NCI-H1105 treated with DMSO at 0.1 percent for 48 hours (cell line): ENCODE results near the gene SUPT3H.
"Not testable (repeated sequence)": the region's sequence is repeated elsewhere in the genome, so short reads cannot be mapped to it uniquely, and the experiment has no call there.

Experiments used
- DNase-seq: peaks from one replicate; lab custom pipeline; 2025; lab: John Stamatoyannopoulos, UW

SUPT3H gene

DNA sequence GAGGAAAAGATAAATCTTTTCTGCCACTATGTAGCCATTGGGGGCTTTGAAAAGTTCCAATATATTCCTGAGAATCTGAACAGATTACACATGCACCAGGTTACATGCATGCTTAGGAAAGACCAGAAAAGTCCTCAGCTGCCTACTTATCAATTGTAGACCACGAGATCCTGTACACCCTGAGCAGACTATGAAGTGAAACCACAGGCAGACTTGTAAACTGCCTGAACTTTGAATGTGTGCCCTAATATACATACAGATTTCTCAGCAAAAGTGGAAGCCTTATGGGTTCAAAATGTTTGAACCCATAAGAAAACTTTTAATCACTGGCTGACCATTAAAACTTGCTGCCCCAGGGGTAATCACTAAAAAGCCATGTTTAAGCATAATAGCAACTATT is 323.1 kb downstream of the SUPT3H start:
- DNase-seq = no peak

GRCh38 chr6:45052325-45052724 is 325.4 kb downstream of the SUPT3H start:
- DNase-seq = no peak

DNA sequence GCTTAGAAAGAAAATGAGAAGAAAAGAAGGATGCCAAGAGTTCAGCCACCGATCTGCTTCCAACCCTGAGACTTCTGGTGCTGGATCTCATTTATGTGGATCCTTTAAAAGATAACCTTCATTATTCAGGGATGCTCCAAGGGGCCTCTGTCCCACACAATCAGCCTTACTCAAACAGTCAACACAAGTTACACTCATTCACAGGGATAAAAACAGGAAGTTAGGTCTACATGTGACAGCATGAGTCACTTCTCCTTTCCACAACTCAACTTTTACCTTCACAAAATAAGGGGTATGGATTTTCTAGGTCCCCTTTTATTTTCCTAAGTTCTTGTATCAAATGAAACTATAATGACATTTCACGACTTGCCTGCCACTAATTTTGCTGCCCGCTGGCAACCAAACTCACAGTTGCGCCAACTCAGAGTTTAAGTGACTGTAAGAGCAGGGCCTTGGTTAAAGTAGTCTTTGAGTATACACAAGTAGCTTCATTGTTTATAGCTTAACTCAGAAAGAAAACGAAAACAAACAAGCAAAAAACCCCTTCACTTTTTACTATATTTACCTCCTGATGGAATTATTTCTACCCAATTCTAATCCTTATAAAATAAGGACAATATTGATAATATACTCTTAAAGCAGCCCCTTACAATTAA is 328.4 kb downstream of the SUPT3H start:
- no peak for DNase-seq

GRCh38 chr6:45047573-45047972 is 330.2 kb downstream of the SUPT3H start:
- DNase-seq = no peak

DNA sequence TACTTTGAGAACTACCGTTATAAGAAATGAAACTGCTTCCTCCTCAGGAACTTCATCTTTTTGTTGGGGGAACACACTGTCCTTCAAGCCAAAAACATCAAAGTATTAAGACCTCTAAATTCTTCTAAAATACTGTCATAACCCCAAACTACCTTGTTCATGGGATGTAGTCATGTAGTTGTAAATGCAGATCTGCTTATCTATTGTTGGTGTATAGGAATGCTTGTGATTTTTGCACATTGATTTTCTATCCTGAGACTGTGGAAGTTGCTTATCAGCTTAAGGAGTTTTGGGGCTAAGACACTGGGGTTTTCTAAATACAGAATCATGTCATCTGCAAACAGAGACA is 332.5 kb downstream of the SUPT3H start:
- DNase-seq = no peak

- DNase-seq = no peak
Observed at GRCh38 chr6:45044510-45045252, 333.1 kb downstream of the SUPT3H start.

DNA sequence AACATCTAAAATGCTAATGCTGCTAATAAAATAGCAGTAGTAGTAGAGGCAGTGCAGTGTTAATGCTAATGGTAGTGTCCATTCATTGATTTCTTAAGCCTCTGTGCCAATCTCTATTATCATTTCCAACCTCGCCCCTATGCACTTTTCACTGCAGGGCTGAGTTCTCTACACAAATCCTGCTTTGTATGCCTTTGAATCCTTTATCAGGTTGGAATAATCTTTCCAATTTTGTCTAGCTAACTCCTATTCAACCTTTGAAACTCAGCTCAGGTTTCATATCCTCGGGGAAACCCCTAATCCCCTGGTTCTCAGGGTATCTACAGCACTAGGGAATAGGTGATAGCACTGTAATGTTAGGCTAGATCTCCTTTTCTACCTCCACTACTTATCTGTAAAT is 333.6 kb downstream of the SUPT3H start:
- DNase-seq = no peak

DNA sequence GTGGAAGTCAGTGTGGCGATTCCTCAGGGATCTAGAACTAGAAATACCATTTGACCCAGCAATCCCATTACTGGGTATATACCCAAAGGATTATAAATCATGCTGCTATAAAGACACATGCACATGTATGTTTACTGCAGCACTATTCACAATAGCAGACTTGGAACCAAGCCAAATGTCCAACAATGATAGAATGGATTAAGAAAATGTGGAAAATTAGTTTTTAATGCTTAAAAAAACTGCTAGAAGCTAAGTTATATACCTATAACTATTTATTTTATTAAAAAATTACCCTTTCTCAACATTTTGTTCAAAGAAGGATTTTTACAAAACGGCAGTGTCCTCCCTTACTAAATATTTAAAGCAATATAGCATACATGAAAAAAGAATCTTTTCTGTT is 335.1 kb downstream of the SUPT3H start:
- DNase-seq = not testable (repeated sequence)

DNA sequence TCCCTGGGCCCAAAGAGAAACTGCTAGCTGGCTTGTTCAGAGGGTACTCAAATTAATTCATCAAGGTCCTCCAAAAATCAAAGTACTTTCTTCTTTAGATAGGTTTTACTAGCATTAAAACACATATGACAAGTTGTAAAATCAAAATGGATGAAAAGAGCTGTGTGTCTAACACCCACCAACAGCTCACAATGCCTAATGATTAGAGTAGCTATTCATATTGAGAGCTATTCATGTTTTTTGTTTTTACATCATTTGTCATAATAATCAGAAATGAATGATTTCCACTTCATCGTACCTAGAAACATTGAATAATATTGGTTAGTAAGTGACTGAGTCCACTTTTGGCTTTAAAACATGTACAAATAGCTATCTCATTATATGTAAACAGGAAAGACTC is 339.5 kb downstream of the SUPT3H start:
- no peak for DNase-seq

DNA sequence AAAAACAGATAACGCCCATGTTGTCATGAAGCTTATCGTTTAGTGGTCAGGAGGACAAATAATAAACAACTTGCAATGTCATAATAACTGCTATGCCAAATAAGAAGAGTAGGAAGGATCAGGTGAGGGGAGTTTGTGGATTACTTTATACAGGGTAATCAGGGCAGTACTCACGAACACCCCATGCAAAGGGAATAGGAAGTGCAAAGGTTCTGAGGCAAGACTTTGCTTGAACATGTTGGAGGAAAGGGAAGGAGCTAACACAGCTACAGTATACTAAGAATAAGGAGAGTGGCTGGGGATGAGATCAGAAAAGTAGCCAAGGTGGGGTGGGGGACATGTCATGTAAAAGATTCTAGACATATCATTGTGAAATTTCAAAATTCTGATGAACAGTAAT is 341.6 kb downstream of the SUPT3H start:
- DNase-seq = no peak

DNA sequence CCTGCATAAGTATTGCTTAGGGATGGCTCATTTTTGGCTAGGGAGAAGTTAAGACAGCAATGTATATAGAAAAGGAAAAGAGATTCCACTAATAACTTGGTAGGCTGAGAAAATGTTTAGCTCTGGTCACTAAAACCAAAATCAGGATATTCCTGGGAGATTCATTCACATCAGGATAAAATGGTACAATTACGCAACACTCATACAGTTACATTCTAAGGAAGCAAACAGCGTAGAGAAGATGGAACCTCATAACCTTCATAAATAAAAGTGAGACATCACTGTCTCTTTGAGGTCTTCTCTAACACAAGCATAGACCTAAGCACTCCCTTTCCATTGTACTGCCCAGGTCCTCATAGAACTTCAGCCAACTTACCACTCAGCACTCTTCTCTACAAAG is 345.3 kb downstream of the SUPT3H start:
- no peak for DNase-seq

GRCh38 chr6:45031601-45032000 is 346.1 kb downstream of the SUPT3H start:
- no peak for DNase-seq

GRCh38 chr6:45027126-45027525 is 350.6 kb downstream of the SUPT3H start:
- no peak for DNase-seq

- DNase-seq = no peak
Observed at GRCh38 chr6:45026003-45026516, 351.7 kb downstream of the SUPT3H start.

DNA sequence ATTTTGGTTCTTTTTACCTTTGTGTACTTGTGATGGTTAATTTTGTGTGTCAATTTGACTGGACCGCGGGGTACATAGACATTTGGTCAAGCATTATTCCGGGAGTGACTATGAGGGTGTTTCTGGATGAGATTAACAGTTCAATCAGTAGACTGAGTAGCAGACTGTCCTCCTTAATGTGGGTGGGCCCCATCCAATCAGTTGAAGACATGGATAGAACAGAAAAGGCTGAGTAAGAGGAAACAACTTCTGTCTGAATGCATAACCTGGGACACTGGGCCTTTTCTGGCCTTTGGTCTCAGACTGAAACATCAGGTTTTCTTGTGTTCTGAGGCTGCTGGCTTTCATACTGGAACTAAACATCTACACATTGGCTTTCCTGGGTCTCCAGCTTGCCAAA is 353.1 kb downstream of the SUPT3H start:
- no peak for DNase-seq

DNA sequence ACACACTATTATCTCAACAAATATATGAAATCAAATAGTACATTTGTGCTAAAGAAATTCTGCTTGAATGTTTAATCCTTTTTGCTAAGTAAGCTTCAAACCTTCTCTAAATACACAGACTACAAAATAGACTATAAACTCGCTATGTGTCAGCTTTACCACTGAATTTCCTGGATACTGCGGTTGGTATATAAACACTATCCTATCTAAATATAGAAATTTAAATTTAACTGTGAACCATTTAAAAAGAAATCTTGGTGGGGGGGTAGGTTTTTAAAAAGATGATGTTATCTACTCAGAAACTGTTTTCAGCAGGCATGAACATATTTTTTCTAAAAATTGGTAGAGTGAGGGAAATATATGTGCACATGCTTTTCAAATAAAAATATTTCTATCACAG is 356.1 kb downstream of the SUPT3H start:
- DNase-seq = no peak

DNA sequence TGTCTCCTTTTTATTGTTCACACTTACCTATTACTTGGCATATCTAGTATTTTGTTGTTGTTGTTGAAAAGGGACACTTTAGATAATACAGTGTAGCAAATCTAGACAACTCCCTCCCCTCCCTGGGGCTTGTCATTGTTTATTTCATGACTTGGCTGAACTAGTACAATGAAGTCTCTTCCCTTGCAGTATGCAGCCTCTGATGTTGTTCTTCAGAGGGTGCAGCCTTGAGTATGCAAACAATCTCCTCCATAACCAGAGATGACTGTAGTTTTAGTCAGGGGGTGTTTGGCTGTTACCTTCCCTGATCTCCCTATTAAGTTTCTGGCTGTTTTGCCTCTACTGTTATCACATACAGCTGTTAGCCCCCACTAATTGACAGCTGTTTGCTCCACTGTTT is 365.0 kb downstream of the SUPT3H start:
- no peak for DNase-seq

DNA sequence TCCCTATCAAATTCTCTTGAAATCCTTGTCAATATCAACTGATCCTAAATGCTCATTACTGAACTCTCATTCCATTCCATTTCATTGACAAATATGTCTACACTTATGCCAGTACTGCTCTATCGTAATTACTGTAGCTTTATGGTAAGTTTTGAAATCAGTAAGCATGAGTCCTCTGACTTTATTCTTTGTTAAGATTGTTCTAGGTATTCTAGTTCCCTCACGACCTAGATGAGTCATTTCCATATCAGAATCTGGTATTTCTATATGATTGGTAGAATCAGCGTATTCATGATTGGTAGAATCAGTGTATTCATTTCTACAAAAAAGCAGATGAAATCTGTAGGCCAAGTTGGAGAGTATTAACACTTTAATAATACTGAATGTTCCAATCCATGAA is 368.2 kb downstream of the SUPT3H start:
- DNase-seq = no peak

- no peak for DNase-seq
Observed at GRCh38 chr6:45006893-45007292, 370.8 kb downstream of the SUPT3H start.

GRCh38 chr6:45003961-45004360 is 373.8 kb downstream of the SUPT3H start:
- no peak for DNase-seq

GRCh38 chr6:45003387-45003786 is 374.3 kb downstream of the SUPT3H start:
- no peak for DNase-seq

GRCh38 chr6:45002390-45003105 is 375.2 kb downstream of the SUPT3H start:
- no peak for DNase-seq

DNA sequence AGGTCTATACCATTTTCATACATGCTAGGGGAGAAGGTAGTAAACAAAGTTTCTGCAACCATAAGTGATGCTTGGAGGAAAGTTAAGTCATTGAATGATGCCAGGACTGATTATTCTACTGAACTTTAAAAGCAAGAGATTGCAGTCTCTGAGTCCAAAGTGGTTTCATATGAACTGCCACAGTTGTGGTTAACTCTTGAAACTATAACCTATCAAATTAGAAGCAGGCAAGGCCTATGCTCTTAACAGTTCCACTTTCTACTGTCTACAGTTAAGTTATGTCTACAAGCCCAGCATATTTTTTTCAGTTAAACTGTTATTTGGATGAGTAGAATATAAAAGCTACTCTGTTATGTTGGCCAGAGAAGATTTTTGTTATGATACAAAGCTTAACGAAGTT is 376.1 kb downstream of the SUPT3H start:
- DNase-seq = no peak
